ENCODE data around the gene EPB41L2. TPM values are rescaled to one million over a fixed set of nuclear protein-coding genes. Genes with fewer than 3 reads are reported as not detected.
A peak's percentile ranks its signal among the peaks of the same experiment; 100 is the strongest.

The EPB41L2 gene
- total RNA-seq, 6 donors from 2014 or later = 68.7 to 201 (median 98.2) TPM

GRCh38 chr6:130955755-130956154 is 107.3 kb downstream of the EPB41L2 start:
- DNase-seq (no peak), ATAC-seq (ENCODE audit: low FRiP score in 2 of 2) (no peak)
- Histone ChIP-seq H3K27me3 (no peaks in the 10 kb centered on the region), H3K9me3 (no peaks in the 10 kb centered on the region), H3K36me3 (peaks cover 0 to 18% (median 0%) of the 10 kb centered on the region in 4 donors), H3K4me3 (no peak overlapping the region), H3K4me1 (no peaks in the 10 kb centered on the region), H3K27ac (no peak overlapping the region)
- TF ChIP-seq EP300 (IDR thresholded peaks at IDR 0.05) (no peak), POLR2AphosphoS5 (IDR thresholded peaks at IDR 0.05) (no peak), POLR2A (IDR thresholded peaks at IDR 0.05) (no peak), CTCF (IDR thresholded peaks at IDR 0.05) (no peak)
- 93 to 98% methylated on average over 2 of the region's 2 CpGs for WGBS, 2 donors

GRCh38 chr6:130949553-130949952 is 113.5 kb downstream of the EPB41L2 start:
- 94 to 95% methylated on average over 1 of the region's 1 CpG for WGBS, 2 donors
- H3K9me3 ChIP-seq = no peaks in the 10 kb centered on the region
- ATAC-seq (ENCODE audit: low FRiP score in 2 of 2) (no peak), DNase-seq (no peak)
- no peaks in the 10 kb centered on the region for H3K27me3 ChIP-seq
- peaks cover 0 to 13% (median 0%) of the 10 kb centered on the region in 4 donors for H3K36me3 ChIP-seq
- no peak overlapping the region for H3K27ac ChIP-seq
- no peak overlapping the region for H3K4me3 ChIP-seq
- TF ChIP-seq POLR2A (IDR thresholded peaks at IDR 0.05) (no peak), POLR2AphosphoS5 (IDR thresholded peaks at IDR 0.05) (no peak), EP300 (IDR thresholded peaks at IDR 0.05) (no peak), CTCF (IDR thresholded peaks at IDR 0.05) (no peak)
- H3K4me1 ChIP-seq = peaks cover 3 to 10% (median 5%) of the 10 kb centered on the region in 4 donors

- 51 to 72% methylated on average over 4 of the region's 4 CpGs for WGBS, 2 donors
- Histone ChIP-seq H3K27ac (no peak overlapping the region), H3K4me1 (peaks cover 3 to 14% (median 7%) of the 10 kb centered on the region in 4 donors), H3K4me3 (no peak overlapping the region), H3K36me3 (peaks cover 0 to 4% (median 0%) of the 10 kb centered on the region in 4 donors), H3K9me3 (no peaks in the 10 kb centered on the region), H3K27me3 (no peaks in the 10 kb centered on the region)
- TF ChIP-seq CTCF (IDR thresholded peaks at IDR 0.05) = no peak
- no peak for TF ChIP-seq POLR2A (IDR thresholded peaks at IDR 0.05)
- no peak for TF ChIP-seq POLR2AphosphoS5 (IDR thresholded peaks at IDR 0.05)
- DNase-seq = no peak
- no peak for ATAC-seq (ENCODE audit: low FRiP score in 2 of 2)
These were observed 115.6 kb downstream of the EPB41L2 start for GRCh38 chr6:130947464-130947863.

- WGBS, 2 donors = 49 to 65% methylated on average over 2 of the region's 2 CpGs
- Histone ChIP-seq H3K27ac (peak overlapping the region in 1 of 4 donors; percentile 17), H3K27me3 (no peaks in the 10 kb centered on the region), H3K4me3 (no peak overlapping the region), H3K4me1 (peaks cover 3 to 14% (median 7%) of the 10 kb centered on the region in 4 donors), H3K9me3 (no peaks in the 10 kb centered on the region), H3K36me3 (no peaks in the 10 kb centered on the region)
- ATAC-seq (ENCODE audit: low FRiP score in 2 of 2) = no peak
- TF ChIP-seq EP300 (IDR thresholded peaks at IDR 0.05) = no peak
- TF ChIP-seq CTCF (IDR thresholded peaks at IDR 0.05) = no peak
- no peak for TF ChIP-seq POLR2A (IDR thresholded peaks at IDR 0.05)
- no peak for TF ChIP-seq POLR2AphosphoS5 (IDR thresholded peaks at IDR 0.05)
- DNase-seq = no peak
These were observed 117.0 kb downstream of the EPB41L2 start for GRCh38 chr6:130946076-130946475.

DNA sequence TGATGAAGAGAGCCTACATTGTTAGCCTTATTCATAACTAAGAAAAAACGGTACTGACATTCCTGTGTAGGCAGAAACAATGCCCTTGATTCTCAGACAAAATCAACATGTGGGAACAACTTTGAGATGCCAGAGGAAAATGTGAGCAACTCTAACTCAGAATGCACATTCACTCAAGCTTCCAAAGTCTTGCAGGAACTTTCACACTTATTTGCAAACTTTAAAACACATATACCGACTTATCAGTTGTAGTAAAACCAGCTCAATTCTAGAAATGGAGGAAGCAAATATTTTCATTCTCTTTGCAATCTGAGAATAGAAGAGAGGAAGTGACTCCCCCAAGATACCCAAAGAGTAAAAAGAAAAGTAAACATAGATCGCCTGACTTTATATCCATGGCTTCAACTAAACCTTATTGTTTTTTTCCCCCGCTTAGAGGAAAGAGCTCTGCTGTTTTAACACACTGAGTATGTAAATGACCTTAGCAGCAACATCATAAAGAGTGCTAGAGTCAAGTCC is 117.6 kb downstream of the EPB41L2 start:
- no peaks in the 10 kb centered on the region for H3K36me3 ChIP-seq
- WGBS, 2 donors = 40 to 46% methylated on average over 4 of the region's 4 CpGs
- ATAC-seq (ENCODE audit: low FRiP score in 2 of 2) = no peak
- no peaks in the 10 kb centered on the region for H3K27me3 ChIP-seq
- no peak for DNase-seq
- H3K9me3 ChIP-seq = no peaks in the 10 kb centered on the region
- H3K4me1 ChIP-seq = peaks cover 3 to 14% (median 7%) of the 10 kb centered on the region in 4 donors
- TF ChIP-seq POLR2A (IDR thresholded peaks at IDR 0.05) = no peak
- H3K27ac ChIP-seq = peak overlapping the region in 2 of 4 donors; percentile 17 to 37
- H3K4me3 ChIP-seq = no peak overlapping the region

Data from upper lobe of left lung (tissue), 6 donors.